Thymus (tissue), 11 donors: ENCODE results near the gene CALB2. TPM values are rescaled to one million over a fixed set of nuclear protein-coding genes. Genes with fewer than 3 reads are reported as not detected.

Experiments
- DNase-seq, 9 donors: peaks; one replicate each; pipeline ENCODE4 v3.0.0-alpha.2; 2013; ENCODE audit warnings: low spot score in 9 of 9, low read depth in 6 of 9, missing footprints in 1 of 9
- H3K27ac ChIP-seq, 2 donors: one replicate each; pipeline ENCODE4 v1.5.1; 2013; ENCODE audit warnings: control low read depth in 1 of 2, low read depth in 1 of 2, low read length in 1 of 2, mild to moderate bottlenecking in 1 of 2, moderate library complexity in 1 of 2
- H3K27me3 ChIP-seq, 2 donors: one replicate each; pipeline ENCODE4 v1.5.1; 2013; ENCODE audit warnings: low read length in 1 of 2; ENCODE audit not compliant: control insufficient read depth in 2 of 2, insufficient read depth in 1 of 2
- H3K36me3 ChIP-seq, 2 donors: one replicate each; pipeline ENCODE4 v1.5.1; 2013; ENCODE audit warnings: low read length in 1 of 2, mild to moderate bottlenecking in 1 of 2, moderate library complexity in 1 of 2; ENCODE audit not compliant: control insufficient read depth in 2 of 2, insufficient read depth in 2 of 2
- H3K4me1 ChIP-seq, 2 donors: one replicate each; pipeline ENCODE4 v1.5.1; 2013; ENCODE audit warnings: low read length in 2 of 2; ENCODE audit not compliant: control insufficient read depth in 2 of 2, insufficient read depth in 2 of 2
- H3K4me3 ChIP-seq, 2 donors: one replicate each; pipeline ENCODE4 v1.5.1; 2013; ENCODE audit warnings: low read length in 2 of 2, control low read depth in 1 of 2, mild to moderate bottlenecking in 1 of 2
- H3K9me3 ChIP-seq, 2 donors: one replicate each; pipeline ENCODE4 v1.5.1; 2013; ENCODE audit warnings: low read length in 1 of 2, mild to moderate bottlenecking in 1 of 2; ENCODE audit not compliant: control insufficient read depth in 2 of 2, insufficient read depth in 1 of 2
- WGBS: extraction: QIAGEN DNeasy Blood & Tissue Kit; methylation state at CpG from one replicate; pipeline ENCODE4 v1.1.7; 2013; 5-methylcytosine and 5-hydroxymethylcytosine counted together
- polyA plus RNA-seq: library from polyadenylated mRNA; stranded (reverse); fragments of 200-250 nt; gene quantifications from one replicate; pipeline ENCODE4 v1.2.3, GENCODE V29; 2013
- total RNA-seq: library from RNA; stranded (reverse); fragments of 120-200 nt; gene quantifications from one replicate; pipeline ENCODE4 v1.2.4, GENCODE V29; 2013
- donor health status: healthy.

Gene CALB2
- total and polyA plus RNA-seq, 2 donors, result 0.24 to 0.78 TPM

GRCh38 chr16:71376465-71377157 is 18.1 kb downstream of the CALB2 start:
- H3K27ac ChIP-seq, result no peak overlapping the region
- DNase-seq, result no peak

GRCh38 chr16:71379711-71380110 is 21.2 kb downstream of the CALB2 start:
- 97% methylated on average over 1 of the region's 1 CpG for WGBS
- no peak overlapping the region for H3K4me3 ChIP-seq

More at GRCh38 chr16:71376465-71377157, 18.1 kb downstream of the CALB2 start:
- Histone ChIP-seq H3K36me3 (no peaks in the 10 kb centered on the region), H3K9me3 (no peaks in the 10 kb centered on the region), H3K4me3 (no peak overlapping the region), H3K4me1 (no peaks in the 10 kb centered on the region), H3K27me3 (no peaks in the 10 kb centered on the region)
- 90% methylated on average over 5 of the region's 5 CpGs for WGBS

GRCh38 chr16:71380831-71381230 is 22.3 kb downstream of the CALB2 start:
- Histone ChIP-seq H3K27me3 (no peaks in the 10 kb centered on the region), H3K36me3 (no peaks in the 10 kb centered on the region), H3K4me3 (no peak overlapping the region), H3K9me3 (no peaks in the 10 kb centered on the region), H3K4me1 (no peaks in the 10 kb centered on the region), H3K27ac (no peak overlapping the region)
- no peak for DNase-seq
- WGBS, result 82% methylated on average over 6 of the region's 6 CpGs

More at GRCh38 chr16:71379711-71380110, 21.2 kb downstream of the CALB2 start:
- no peak for DNase-seq
- no peak overlapping the region for H3K27ac ChIP-seq
- no peaks in the 10 kb centered on the region for H3K36me3 ChIP-seq
- H3K9me3 ChIP-seq, result no peaks in the 10 kb centered on the region
- no peaks in the 10 kb centered on the region for H3K4me1 ChIP-seq
- no peaks in the 10 kb centered on the region for H3K27me3 ChIP-seq

- WGBS, result 71% methylated on average over 11 of the region's 11 CpGs
- no peak for DNase-seq
- no peak overlapping the region for H3K4me3 ChIP-seq
- no peak overlapping the region for H3K27ac ChIP-seq
- no peaks in the 10 kb centered on the region for H3K27me3 ChIP-seq
- H3K4me1 ChIP-seq, result no peaks in the 10 kb centered on the region
- H3K9me3 ChIP-seq, result no peaks in the 10 kb centered on the region
- H3K36me3 ChIP-seq, result no peaks in the 10 kb centered on the region
These were observed 24.7 kb downstream of the CALB2 start for GRCh38 chr16:71383054-71383773.

GRCh38 chr16:71384073-71384724 is 25.7 kb downstream of the CALB2 start:
- H3K27ac ChIP-seq, result no peak overlapping the region
- H3K27me3 ChIP-seq, result no peaks in the 10 kb centered on the region
- no peaks in the 10 kb centered on the region for H3K4me1 ChIP-seq
- DNase-seq, result no peak
- no peaks in the 10 kb centered on the region for H3K9me3 ChIP-seq
- 74% methylated on average over 10 of the region's 10 CpGs for WGBS
- no peaks in the 10 kb centered on the region for H3K36me3 ChIP-seq
- no peak overlapping the region for H3K4me3 ChIP-seq

GRCh38 chr16:71387045-71387871 is 28.7 kb downstream of the CALB2 start:
- Histone ChIP-seq H3K9me3 (no peaks in the 10 kb centered on the region), H3K36me3 (no peaks in the 10 kb centered on the region), H3K4me1 (no peaks in the 10 kb centered on the region), H3K27ac (no peak overlapping the region), H3K27me3 (no peaks in the 10 kb centered on the region), H3K4me3 (no peak overlapping the region)
- no peak for DNase-seq
- 19% methylated on average over 9 of the region's 9 CpGs for WGBS

- no peaks in the 10 kb centered on the region for H3K9me3 ChIP-seq
- H3K4me3 ChIP-seq, result no peak overlapping the region
- no peaks in the 10 kb centered on the region for H3K36me3 ChIP-seq
- no peak for DNase-seq
- no peak overlapping the region for H3K27ac ChIP-seq
- no peaks in the 10 kb centered on the region for H3K4me1 ChIP-seq
- no peaks in the 10 kb centered on the region for H3K27me3 ChIP-seq
- 83% methylated on average over 7 of the region's 7 CpGs for WGBS
These were observed 30.8 kb downstream of the CALB2 start for GRCh38 chr16:71389330-71389729.

GRCh38 chr16:71396594-71396993 is 38.1 kb downstream of the CALB2 start:
- Histone ChIP-seq H3K9me3 (no peaks in the 10 kb centered on the region), H3K27ac (no peak overlapping the region), H3K4me1 (no peaks in the 10 kb centered on the region), H3K4me3 (no peak overlapping the region), H3K36me3 (no peaks in the 10 kb centered on the region), H3K27me3 (no peaks in the 10 kb centered on the region)
- WGBS, result 82% methylated on average over 10 of the region's 10 CpGs
- DNase-seq, result no peak
